K562 (cell line): ENCODE measurements around the gene PLD3. TPM values are rescaled to one million over a fixed set of nuclear protein-coding genes. Genes with fewer than 3 reads are reported as not detected.

Source experiments
- POU5F1 ChIP-seq: fragments of 150-350 bp; IDR thresholded peaks from 2 replicates; pipeline ENCODE4 v1.6.1; 2014; ENCODE audit warnings: borderline replicate concordance, low read length, low read depth, mild to moderate bottlenecking; ENCODE audit not compliant: partially characterized antibody
- TSC22D4 ChIP-seq: fragments of 450-650 bp; IDR thresholded peaks from 2 replicates; pipeline ENCODE4 v1.6.1; 2016; ENCODE audit warnings: missing genetic modification characterization, missing biosample characterization, control low read depth
- ZBTB11 ChIP-seq, 3 experiments: fragments of 200-800 bp in 1 of 3; fragments of 250-450 bp in 1 of 3; fragments of 450-650 bp in 1 of 3; sonication (Bioruptor Pico) in 1 of 3; sonication (Bioruptor generic) in 1 of 3; formaldehyde crosslinking in 1 of 3; IDR thresholded peaks; 2 replicates each; pipeline versions ENCODE4 v1.6.1 to v1.8.0; 2016 to 2022; ENCODE audit warnings: mild to moderate bottlenecking in 2 of 3, missing genetic modification characterization in 2 of 3, missing compliant biosample characterization in 1 of 3, moderate library complexity in 1 of 3
- ZFP36 ChIP-seq: fragments of 150-350 bp; IDR thresholded peaks from 2 replicates; pipeline ENCODE4 v1.6.1; 2018; ENCODE audit warnings: low read length, low read depth; ENCODE audit not compliant: partially characterized antibody
- polyA plus RNA-seq, 8 experiments: library from polyadenylated mRNA; depleted of rRNA in 4 of 8; stranded (reverse) in 5 of 8; unstranded in 3 of 8; fragments of >200 nt; fragmentation: Nextera tagmentation in 2 of 8; fragmentation: Illumina TruSeq in 1 of 8; extraction: Ambion mirVana in 2 of 8; extraction: Trizol in 1 of 8; gene quantifications; 2 replicates each; pipeline versions ENCODE4 v1.2.1 to v1.2.3, GENCODE V29; 2011 to 2014; ENCODE audit warnings: inconsistent platforms in 1 of 8, missing spikeins in 1 of 8
- total RNA-seq, 7 experiments: library from RNA; depleted of rRNA in 6 of 7; stranded (reverse); fragments of >200 nt in 6 of 7; fragmentation: Illumina TruSeq in 2 of 7; extraction: Trizol in 2 of 7; gene quantifications; 2 replicates each; pipeline versions ENCODE4 v1.2.1 to v1.2.3, GENCODE V29; 2011 to 2021; ENCODE audit warnings: low replicate concordance in 1 of 7
- TF ChIP-seq, protein P1 (sequence below), 2 experiments: fragments of 450-650 bp; formaldehyde crosslinking in 1 of 2; IDR thresholded peaks; 2 replicates each; pipeline versions ENCODE4 v1.4.0 to v1.6.1; 2014 to 2020; ENCODE audit warnings: mild to moderate bottlenecking in 2 of 2, borderline replicate concordance in 1 of 2, low read depth in 1 of 2

PLD3 gene
- total and polyA plus RNA-seq, 9 of the 15 experiments (the other 6 are each of a cell fraction or from before 2014, with no cell fraction given) = 2.3 to 128 (median 72.7) TPM

DNA sequence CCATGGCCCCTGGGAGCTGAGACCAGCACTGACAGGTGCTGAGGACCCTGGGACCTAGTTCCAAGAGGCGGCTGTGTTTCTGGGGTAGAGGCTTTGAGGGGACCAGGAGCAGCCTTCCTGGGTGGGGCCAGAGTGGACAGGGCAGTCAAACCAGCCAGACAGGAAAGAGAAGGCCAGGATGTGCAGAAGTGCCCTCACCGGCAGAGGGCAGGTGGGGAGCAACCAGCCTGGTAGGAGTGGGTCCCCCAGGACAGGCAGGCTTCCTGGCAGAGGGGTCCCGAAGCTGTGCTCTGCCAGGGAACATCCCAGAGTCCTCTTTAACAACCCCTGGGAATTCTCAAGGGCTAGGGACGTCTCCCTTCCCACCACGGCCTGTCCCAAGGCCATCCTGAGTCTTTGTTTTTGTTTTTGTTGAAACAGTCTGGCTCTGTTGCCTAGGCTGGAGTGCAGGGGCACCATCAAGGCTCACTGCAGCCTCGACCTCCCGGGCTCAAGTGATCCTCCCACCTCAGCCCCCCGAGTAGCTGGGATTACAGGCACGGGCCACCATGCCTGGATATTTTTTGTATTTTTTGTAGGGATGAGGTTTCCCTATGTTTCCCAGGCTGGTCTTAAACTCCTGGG, 44.5 kb downstream of the PLD3 start (continued):
- TF ChIP-seq, protein P1, sequence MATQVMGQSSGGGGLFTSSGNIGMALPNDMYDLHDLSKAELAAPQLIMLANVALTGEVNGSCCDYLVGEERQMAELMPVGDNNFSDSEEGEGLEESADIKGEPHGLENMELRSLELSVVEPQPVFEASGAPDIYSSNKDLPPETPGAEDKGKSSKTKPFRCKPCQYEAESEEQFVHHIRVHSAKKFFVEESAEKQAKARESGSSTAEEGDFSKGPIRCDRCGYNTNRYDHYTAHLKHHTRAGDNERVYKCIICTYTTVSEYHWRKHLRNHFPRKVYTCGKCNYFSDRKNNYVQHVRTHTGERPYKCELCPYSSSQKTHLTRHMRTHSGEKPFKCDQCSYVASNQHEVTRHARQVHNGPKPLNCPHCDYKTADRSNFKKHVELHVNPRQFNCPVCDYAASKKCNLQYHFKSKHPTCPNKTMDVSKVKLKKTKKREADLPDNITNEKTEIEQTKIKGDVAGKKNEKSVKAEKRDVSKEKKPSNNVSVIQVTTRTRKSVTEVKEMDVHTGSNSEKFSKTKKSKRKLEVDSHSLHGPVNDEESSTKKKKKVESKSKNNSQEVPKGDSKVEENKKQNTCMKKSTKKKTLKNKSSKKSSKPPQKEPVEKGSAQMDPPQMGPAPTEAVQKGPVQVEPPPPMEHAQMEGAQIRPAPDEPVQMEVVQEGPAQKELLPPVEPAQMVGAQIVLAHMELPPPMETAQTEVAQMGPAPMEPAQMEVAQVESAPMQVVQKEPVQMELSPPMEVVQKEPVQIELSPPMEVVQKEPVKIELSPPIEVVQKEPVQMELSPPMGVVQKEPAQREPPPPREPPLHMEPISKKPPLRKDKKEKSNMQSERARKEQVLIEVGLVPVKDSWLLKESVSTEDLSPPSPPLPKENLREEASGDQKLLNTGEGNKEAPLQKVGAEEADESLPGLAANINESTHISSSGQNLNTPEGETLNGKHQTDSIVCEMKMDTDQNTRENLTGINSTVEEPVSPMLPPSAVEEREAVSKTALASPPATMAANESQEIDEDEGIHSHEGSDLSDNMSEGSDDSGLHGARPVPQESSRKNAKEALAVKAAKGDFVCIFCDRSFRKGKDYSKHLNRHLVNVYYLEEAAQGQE (IDR thresholded peaks at IDR 0.05; ENCODE audit: borderline replicate concordance) = peak; percentile 27; the same call in 1 of the 2 replicates
- TF ChIP-seq, protein P1 (CRISPR knock-in tag; IDR thresholded peaks at IDR 0.05; ENCODE audit: low read depth) = no peak
- TF ChIP-seq ZBTB11 (CRISPR knock-in tag; IDR thresholded peaks at IDR 0.05) (peak in 1 of 3 experiments; percentile 16; a peak in 1 of 6 replicates), TSC22D4 (tag) (no peak), ZFP36 (peak; percentile 87), POU5F1 (no peak)
